Breast epithelium (tissue), 4 donors: ENCODE results near the gene CCDC183. TPM values are rescaled to one million over a fixed set of nuclear protein-coding genes. Genes with fewer than 3 reads are reported as not detected.

Experiments used
- DNase-seq, 2 donors: peaks; one replicate each; pipeline ENCODE4 v3.0.0-alpha.2; 2019; ENCODE audit warnings: low spot score in 2 of 2
- H3K27ac ChIP-seq, 2 donors: fragments of 200-600 bp; sonication (generic) in 1 of 2; one replicate each; pipeline ENCODE4 v1.5.1; 2016 to 2019; ENCODE audit warnings: mild to moderate bottlenecking in 1 of 2
- H3K27me3 ChIP-seq, 2 donors: fragments of 200-600 bp; sonication (generic) in 1 of 2; one replicate each; pipeline versions ENCODE4 v1.5.1 to v1.6.0; 2017 to 2019; ENCODE audit warnings: control low read depth in 1 of 2, mild to moderate bottlenecking in 1 of 2
- H3K36me3 ChIP-seq: fragments of 200-600 bp; one replicate; pipeline ENCODE4 v1.5.1; 2019
- H3K4me1 ChIP-seq, 2 donors: fragments of 200-600 bp; sonication (generic); one replicate each; pipeline ENCODE4 v1.5.1; 2016 to 2019; ENCODE audit warnings: control low read depth in 1 of 2
- H3K4me3 ChIP-seq, 3 donors: fragments of 200-600 bp; sonication (generic); 1 replicate in 2 of 3; 2 replicates in 1 of 3; pipeline ENCODE4 v1.5.1; 2016 to 2019; ENCODE audit warnings: mild to moderate bottlenecking in 3 of 3, moderate library complexity in 2 of 3
- H3K9me3 ChIP-seq, 2 donors: fragments of 200-600 bp; sonication (generic) in 1 of 2; one replicate each; pipeline ENCODE4 v1.5.1; 2016 to 2019; ENCODE audit warnings: control low read depth in 1 of 2
- CTCF ChIP-seq, 3 donors: fragments of 450-650 bp; IDR thresholded peaks; one replicate each; pipeline ENCODE4 v1.5.1; 2016 to 2017; ENCODE audit warnings: antibody characterized with exemption in 3 of 3, mild to moderate bottlenecking in 3 of 3, moderate library complexity in 3 of 3
- POLR2A ChIP-seq: fragments of 450-650 bp; IDR thresholded peaks from one replicate; pipeline ENCODE4 v1.6.1; 2016; ENCODE audit warnings: antibody characterized with exemption, mild to moderate bottlenecking, moderate library complexity
- POLR2AphosphoS5 ChIP-seq, 3 donors: sonication (generic); formaldehyde crosslinking; IDR thresholded peaks; one replicate each; pipeline ENCODE4 v1.6.1; 2017; ENCODE audit warnings: antibody characterized with exemption in 3 of 3
- intact Hi-C: fragments of 100-400 bp; cut with DNase I; formaldehyde crosslinking; loops from one replicate; pipeline ENCODE4 v1.15.1; 2023; ENCODE audit warnings: low total_unique reads
- total RNA-seq, 3 donors: library from RNA; depleted of rRNA; stranded (reverse); fragments of >200 nt; gene quantifications; one replicate each; pipeline ENCODE4 v1.1.0, GENCODE V29; 2016

CCDC183 gene
- 1 to 10 TPM in 2 of 3 donors, under 1 TPM in 1; 0.64 to 5.7 (median 5.6) TPM for total RNA-seq

GRCh38 chr9:136796238-136796774 is at the start of gene CCDC183:
CCDC183 (plus strand) TSS chr9:136796338; CDS start chr9:136796398, 60 bp downstream.
- no peak within 1 kb of the TSS for H3K4me3 ChIP-seq
- H3K27me3 ChIP-seq: peaks cover 0 to 10% of the 10 kb centered on the region in 2 donors
- no peak within 1 kb of the TSS for H3K27ac ChIP-seq
- peaks cover 0 to 18% of the 10 kb centered on the region in 2 donors for H3K4me1 ChIP-seq
- H3K9me3 ChIP-seq: no peaks in the 10 kb centered on the region
- intact Hi-C loops: no loop called here
- DNase-seq: no peak
- TF ChIP-seq POLR2AphosphoS5 (IDR thresholded peaks at IDR 0.05) (no peak), CTCF (IDR thresholded peaks at IDR 0.05) (no peak), POLR2A (no peak)
- no peaks in the 10 kb centered on the region for H3K36me3 ChIP-seq

- Histone ChIP-seq H3K4me3 (no peak overlapping the region), H3K27ac (no peak overlapping the region), H3K36me3 (no peaks in the 10 kb centered on the region), H3K27me3 (peaks cover 2 to 30% of the 10 kb centered on the region in 2 donors), H3K9me3 (peaks cover 0 to 6% of the 10 kb centered on the region in 2 donors), H3K4me1 (peaks cover 1 to 2% of the 10 kb centered on the region in 2 donors)
- DNase-seq: no peak
- intact Hi-C loops: no loop called here
- no peak for TF ChIP-seq POLR2A
- no peak for TF ChIP-seq POLR2AphosphoS5 (IDR thresholded peaks at IDR 0.05)
- no peak for TF ChIP-seq CTCF (IDR thresholded peaks at IDR 0.05)
Observed at GRCh38 chr9:136746621-136747020, 49.5 kb upstream of the CCDC183 start.

- Histone ChIP-seq H3K27me3 (peaks cover under 1 to 22% of the 10 kb centered on the region in 2 donors), H3K4me3 (no peak overlapping the region), H3K9me3 (peaks cover 0 to 13% of the 10 kb centered on the region in 2 donors), H3K27ac (no peak overlapping the region), H3K36me3 (no peaks in the 10 kb centered on the region), H3K4me1 (no peaks in the 10 kb centered on the region)
- intact Hi-C loops: no loop called here
- no peak for DNase-seq
- TF ChIP-seq CTCF (IDR thresholded peaks at IDR 0.05) (no peak), POLR2AphosphoS5 (IDR thresholded peaks at IDR 0.05) (no peak), POLR2A (no peak)
Observed at GRCh38 chr9:136747161-136748060, 48.7 kb upstream of the CCDC183 start.

GRCh38 chr9:136748201-136748600 is 47.9 kb upstream of the CCDC183 start, which contains the start of gene LCN6:
LCN6 (minus strand) TSS chr9:136748525; CDS start chr9:136748483, 42 bp downstream.
- Histone ChIP-seq H3K36me3 (no peaks in the 10 kb centered on the region), H3K27me3 (peaks cover 0 to 14% of the 10 kb centered on the region in 2 donors), H3K9me3 (peaks cover 0 to 14% of the 10 kb centered on the region in 2 donors), H3K4me1 (no peaks in the 10 kb centered on the region), H3K4me3 (no peak within 1 kb of the TSS), H3K27ac (no peak within 1 kb of the TSS)
- intact Hi-C loops: no loop called here
- TF ChIP-seq CTCF (IDR thresholded peaks at IDR 0.05) (no peak), POLR2A (no peak), POLR2AphosphoS5 (IDR thresholded peaks at IDR 0.05) (no peak)
- DNase-seq: no peak
